HG02852 (cell line): ENCODE results near the gene SEC16A.

Experiments used
- ATAC-seq: cut with Tn5 transposase; IDR thresholded peaks from one replicate; pipeline ENCODE4 v1.9.1; 2021; ENCODE audit warnings: mild to moderate bottlenecking, moderate library complexity; ENCODE audit not compliant: unreplicated experiment

SEC16A gene

DNA sequence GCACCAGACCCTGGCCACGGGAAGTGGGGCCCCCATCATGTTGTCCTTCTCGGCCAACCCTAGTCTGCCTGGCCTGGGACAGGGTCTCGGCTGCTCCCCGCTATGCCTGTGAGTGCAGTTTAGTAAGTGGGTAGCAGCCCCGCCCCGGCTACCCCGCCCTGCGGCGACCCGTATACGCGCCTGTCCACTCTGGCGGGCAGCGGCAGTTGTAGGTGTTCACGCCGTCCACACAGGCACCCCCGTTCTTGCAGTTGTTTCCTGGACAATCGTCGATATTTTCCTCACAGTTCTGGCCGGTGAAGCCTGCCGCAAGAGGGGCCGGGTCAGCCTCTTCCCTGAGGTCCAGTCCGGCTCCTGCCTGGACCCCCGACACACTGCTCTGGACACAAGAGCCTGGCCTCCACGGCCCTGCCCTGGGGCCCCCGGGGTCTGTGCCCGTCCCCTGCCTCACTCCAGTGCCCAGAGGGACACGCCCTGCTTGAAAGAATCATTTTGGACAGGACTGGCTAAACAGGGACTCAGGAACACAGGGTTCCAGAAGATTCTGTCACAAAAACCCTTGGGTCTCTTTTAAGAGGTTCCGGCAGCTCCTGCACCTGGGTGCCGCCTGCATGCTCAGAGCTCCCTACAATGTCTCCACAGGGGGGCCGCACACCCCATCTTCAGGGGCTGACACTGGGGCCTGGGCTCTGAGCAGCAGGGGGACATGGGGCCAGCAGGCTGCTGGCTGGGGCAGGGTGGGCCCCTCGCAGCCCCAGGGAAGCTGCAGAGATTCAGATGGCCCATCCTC lies 36.6 kb upstream of the SEC16A start:
- no peak for ATAC-seq

DNA sequence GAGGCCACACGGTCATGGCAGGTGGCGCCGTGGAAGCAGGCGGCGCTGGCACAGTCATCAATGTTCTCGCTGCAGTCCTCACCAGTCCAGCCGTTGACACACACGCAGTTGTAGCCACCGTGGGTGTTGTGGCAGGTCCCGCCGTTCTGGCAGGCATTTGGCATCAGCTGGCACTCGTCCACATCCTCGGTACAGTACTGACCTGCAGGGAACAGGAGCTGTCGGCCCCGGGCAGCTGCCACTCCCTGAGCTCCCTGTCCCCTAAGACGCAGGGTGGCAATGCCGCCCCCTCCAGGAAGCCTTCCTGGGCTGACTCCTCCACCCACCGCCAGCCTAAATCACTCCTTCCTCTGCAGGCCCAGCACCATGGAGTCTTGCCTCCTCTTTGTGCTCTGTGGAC lies 35.8 kb upstream of the SEC16A start:
- ATAC-seq = no peak

DNA sequence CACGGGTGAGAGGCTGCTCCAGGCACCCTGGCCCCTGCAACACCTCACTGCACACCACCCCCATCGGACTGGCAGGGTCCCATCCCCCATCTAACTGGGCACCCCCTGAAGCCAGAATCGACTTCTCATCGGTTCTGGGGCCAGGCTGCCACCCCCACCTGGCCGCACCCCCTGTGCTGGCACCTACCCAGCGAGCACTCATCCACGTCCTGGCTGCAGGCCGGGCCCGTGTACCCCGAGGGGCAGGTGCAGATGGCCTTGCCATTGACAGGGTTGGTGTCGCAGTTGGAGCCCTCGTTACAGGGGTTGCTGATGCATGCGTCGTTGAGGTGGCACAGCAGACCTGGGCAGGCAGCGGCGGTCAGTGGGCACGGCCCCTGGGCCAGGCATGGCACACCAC lies 35.1 kb upstream of the SEC16A start:
- ATAC-seq = no peak

DNA sequence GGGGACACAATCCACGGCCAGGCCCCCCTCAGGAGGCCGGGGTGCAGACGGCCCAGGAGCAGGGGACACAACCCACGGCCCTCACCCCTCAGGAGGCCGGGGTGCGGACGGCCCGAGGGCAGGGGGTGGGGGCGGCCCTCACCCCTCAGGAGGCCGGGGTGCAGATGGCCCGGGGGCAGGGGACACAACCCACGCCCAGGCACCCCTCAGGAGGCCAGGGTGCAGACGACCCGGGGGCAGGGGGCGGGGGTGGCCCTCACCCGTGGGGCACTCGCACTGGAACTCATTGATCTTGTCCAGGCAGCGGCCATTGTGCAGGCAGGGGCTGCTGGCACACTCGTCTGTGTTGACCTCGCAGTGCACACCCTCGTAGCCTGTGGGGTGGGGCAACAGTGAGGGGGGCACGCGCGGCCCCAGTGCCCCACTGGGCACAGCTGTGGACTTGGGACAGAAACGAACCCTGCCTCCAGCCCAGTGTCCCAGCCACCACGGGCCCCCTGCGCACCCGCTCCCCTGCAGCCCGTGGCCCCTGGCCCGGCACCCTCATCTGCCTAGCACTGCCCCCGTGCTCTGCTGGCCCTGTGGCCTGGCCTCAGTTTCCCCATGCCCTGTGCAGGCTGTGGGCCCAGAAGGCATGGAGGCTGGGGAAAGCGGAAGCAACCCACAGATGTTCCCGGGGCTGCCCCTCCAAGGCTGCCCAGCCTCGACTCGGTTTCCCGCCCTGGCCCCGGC lies 34.3 kb upstream of the SEC16A start:
- ATAC-seq = no peak

DNA sequence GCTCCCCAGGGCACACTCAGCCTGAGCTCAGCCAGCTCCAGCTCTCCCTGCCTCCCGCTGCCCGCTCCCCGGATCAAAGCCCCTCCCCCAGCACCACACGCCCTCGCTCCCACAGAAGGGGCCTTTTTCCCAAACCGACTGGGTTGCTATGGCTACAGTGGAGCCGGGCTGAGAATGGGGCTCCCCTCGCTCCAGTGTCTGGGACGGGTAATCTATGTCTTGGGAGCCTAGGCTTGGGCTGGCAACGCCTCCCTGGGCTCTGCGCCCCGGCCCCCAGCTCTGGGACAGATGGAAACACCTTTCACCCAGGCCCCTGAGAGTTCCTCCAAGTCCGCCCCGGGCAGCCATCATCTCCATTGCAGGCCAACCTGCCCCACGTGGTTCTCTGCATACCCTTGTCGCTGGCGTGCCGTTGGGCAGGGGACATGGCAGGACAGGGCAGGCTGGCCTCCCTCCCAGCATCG lies 33.4 kb upstream of the SEC16A start:
- ATAC-seq = no peak

DNA sequence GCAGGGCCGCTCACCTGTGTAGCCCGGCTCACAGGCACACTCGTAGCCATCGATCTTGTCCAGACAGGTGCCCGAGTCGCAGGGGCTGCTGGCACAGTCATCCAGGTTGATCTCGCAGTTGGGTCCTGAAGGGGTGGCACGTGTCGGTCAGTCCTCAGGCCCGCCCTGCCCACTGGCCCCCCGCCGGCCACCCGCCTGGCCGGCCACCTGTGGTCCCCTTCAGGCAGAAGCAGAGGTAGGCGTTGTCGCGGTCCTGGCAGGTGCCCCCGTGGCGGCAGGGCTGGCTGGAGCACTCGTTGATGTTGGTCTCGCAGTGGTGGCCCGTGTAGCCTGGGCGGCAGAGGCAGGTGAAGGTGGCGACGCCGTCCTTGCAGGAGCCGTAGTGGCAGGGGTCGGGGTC lies 32.4 kb upstream of the SEC16A start:
- no peak for ATAC-seq

DNA sequence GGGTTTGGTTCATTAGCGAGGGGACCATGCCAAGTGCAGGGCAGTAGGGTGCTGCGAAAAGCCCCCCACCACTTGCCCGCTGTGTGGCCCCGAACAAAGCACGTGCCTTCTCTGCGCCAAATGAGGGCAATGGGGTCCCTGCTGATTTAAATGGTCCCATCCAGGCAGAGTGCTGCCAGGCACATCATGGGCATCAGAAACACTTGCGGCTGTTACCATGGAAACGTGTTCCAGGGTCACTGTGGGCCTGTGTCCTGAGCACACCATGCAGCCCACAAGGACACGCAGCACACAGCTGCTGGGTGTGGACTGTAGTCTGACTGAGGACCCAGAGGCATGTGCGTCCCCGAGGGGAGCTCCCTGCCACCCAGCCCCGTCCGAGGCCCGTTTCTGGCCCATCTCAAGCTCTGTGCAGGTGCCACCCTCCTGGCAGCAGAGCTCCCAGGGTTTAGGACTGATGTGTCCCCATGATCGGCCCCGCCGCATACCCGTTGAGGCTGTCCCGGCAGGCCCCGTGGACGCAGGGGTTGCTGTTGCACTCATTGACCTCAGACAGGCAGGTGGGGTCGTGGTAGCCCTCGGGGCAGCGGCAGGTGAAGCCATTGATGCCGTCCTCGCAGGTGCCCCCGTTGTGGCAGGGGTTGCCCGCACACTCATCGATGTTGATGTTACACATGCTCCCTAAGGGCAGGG lies 31.3 kb upstream of the SEC16A start:
- no peak for ATAC-seq

DNA sequence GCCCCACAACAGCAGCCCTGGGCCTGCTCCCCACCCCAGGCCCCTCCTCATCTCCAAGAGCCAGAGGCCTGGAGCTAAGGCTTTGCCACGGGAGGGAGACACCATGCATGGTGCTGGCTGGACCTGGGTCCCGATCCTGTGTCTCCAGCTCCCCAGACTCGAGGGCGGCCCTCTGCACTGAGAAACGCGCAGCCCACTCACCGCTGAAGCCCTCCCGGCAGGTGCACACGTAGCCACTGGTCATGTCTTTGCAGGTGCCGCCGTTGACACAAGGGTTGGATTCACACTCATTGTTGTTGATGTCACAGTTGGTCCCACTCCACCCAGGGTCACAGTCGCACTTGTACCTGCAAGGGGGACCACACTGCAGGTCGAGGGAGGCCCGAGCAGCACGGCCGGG lies 30.4 kb upstream of the SEC16A start:
- ATAC-seq = no peak

DNA sequence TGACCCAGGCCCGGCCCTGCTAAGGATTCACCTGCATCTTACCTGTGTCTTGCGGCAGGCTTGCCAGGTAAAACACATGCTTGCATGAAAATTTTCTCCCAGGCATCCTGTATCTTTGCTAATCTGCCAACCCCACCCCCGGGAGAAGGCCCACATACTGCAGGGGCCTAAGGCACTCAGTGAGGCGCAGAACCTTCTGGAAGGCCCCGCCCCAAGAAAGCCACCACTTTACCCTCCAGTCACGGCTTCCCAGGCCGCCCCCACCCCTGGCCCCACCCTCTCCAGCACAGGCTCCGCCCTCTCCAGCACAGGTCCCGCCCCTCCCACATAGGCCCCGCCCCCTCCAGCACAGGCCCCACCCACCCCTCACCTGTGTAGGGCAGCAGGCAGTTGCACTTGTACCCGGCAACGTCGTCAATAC lies 29.8 kb upstream of the SEC16A start:
- ATAC-seq = no peak

DNA sequence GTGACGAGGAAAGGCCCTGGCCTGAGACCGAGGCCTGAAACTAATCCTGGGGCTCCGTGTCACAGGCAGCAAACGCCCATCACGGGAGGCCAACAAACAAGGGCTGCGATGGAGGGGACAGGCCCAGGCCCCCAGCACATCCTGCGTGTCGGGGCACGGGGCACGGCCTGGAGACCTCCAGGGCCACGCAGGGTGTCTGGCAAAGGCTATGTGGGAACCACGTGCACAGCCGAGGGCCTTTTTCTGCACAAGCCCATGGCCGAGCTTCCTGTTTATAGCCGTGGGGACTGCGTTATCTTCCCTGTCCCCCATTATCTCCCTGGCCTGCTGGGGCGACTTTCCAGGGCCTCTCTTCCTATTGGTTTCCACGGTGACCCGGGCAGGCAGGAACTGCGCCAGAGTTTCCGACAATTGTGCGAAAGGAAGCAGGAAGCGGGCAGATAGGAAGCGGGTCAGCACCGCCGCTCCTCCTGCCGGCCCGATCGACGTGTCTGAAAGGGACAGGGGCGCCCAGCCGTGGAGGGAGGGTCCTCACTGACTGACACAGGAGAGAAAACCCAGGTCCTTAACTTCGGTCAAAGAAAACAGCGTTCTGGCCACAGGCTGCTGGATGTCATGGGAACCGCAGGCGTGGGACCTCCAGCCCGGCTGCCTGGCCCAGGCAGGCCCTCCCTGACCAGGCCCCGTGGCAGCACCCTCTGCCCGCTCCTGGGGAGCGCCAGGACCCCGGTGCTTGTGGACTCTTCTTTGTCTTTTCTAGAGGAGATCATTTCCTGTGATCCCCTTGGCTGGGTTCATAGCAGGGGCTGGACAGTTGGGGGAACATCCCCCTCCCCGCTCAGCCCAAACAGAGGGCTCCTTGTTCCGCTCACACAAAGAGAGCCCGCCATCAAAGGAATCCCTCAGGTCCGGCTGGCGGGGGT lies 29.1 kb upstream of the SEC16A start:
- no peak for ATAC-seq

DNA sequence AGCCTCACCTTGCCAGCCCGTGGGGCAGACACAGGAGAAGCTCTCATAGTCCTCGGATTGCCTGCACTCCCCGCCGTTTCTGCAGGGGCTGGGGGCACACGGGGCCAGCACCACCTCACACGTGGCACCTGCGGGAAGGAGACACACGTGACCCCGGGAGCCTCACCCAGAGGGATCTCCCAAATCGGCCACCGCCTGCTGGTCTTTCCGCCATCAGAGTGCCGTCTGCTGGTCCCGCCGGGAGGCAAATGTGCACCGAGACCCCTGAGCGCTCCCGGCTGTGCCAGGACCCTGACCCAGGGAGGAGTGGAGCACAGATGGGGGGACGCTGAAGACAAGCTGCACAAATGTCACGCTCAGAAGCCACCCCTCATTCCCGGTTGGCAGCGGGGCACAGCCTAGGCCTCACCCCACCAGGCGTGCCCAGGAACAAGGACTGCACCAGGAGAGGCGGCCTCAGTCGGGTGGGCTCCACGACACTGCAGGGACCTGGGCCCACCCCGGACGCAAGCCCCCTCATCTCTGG lies 28.4 kb upstream of the SEC16A start:
- ATAC-seq = no peak

DNA sequence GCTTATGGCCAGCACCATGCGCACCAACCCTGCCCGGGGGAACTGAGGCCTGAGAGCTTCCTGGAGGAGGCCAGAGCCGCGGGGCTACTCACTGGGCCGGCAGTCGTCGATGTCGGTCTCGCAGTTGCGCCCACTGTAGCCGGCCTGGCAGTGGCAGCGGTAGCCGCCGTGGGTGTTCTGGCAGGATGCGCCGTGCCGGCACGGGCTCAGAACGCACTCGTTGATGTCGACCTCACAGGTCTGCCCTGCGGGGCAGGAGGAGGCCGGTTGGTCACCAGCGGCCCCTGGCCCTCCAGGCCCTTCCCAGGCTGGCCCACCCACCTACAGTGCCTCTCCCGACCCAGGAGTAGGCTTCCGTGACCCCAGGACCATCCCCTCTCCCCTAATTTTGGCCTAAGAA lies 27.7 kb upstream of the SEC16A start:
- ATAC-seq = no peak

DNA sequence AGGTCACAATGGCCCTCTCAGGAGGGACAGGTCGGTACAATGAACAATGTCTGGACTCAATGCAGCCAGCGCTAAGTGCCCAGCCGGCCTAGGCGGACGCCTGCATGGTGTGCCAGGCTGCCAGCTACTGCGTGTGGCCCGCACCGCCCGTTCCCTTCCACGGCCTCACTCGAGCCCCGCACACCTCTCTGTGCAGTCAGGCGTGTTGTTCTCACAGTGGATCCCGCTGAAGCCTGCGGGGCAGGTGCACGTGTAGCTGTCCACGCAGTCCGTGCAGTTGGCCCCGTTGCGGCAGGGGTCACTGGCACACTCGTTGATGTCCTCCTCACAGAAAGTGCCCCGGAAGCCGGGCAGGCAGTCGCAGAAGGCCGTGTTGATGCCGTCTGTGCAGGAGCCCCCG lies 26.7 kb upstream of the SEC16A start:
- ATAC-seq = no peak

DNA sequence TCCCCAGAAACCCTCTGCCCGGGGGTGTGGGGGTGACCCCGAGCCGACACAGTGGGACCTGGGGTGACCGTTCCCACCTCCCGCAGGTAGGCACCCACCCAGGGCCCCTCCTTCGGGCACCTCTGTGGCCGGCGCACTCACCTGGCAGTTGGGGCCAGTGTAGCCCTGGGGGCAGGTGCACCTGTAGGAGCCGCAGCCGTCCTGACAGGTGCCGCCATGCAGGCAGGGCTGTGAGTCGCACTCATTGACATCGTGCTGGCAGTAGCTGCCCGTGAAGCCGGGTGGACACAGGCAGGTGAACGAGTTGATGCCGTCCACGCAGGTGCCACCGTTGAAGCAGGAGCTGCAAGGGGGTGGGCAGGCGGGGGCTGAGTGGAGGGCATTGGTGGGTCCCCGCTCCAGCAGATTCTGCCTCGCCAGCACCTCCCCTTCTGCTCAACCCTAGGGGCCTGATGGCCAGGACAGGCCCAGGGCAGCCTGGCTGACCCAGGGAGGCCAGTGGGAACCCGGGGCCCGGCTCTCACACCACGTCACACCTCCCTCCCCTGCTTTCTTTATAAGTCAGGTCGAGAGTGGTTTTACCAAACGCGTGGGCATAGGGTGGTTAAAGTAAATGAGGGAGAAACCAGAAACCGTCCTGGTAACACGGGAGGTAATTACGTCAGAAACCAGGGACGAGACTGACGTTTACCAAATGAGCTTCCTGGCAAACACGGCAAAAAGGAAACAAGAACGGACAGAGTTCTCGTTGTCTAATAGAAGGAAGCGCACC lies 26.1 kb upstream of the SEC16A start:
- ATAC-seq = no peak

DNA sequence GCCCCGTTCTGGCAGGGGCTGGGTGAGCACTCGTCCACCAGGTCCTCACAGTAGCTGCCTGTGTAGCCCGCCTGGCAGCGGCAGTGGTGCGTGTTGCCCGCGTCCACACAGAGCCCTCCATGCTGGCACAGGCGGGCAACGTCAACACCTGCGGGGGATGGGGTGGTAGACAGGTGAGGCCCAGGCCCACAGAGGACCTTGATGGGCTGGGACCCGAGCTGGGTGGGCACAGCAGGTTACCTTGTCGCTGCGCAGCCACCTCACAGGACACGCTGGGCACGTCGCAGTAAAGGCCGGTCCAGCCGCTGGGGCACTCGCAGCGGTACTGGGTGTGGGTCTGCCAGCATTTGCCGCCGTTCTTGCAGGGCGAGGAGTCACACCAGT lies 25.1 kb upstream of the SEC16A start:
- ATAC-seq = no peak

DNA sequence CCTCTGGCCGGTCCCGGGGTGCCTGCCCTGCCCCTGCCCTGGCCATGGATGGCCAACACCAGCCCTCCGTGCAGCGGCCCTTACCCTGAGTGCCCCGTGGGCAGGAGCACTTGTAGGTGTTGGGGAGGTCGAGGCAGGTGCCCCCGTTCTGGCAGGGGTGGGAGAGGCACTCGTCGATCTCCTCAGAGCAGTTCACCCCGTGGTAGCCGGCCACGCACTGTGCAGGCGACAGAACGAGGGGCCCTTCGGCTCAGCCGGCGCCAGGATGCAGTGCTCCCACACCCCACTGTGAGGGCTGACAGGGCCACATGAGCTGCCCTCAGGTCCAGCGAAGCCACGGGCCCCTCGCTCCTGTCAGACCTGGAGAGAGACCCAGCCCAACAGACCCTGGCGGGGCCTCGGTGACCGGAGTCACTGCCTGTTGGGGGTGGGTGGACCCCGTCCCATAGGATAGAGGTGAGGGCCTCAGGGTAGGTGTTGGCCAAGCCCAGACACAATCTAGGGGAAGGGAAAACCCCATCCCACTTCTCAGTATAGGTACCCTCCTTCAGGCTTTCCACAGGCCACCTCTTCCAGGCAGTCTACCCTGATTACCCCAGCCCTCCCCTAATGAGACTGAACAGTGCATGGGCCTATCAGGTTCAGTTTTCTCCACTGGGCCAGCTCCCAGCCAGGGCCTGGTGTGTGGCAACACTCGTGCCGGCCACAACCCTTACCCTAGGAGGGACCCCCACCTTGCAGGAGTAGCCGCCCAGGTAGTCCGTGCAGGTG lies 24.6 kb upstream of the SEC16A start:
- no peak for ATAC-seq

DNA sequence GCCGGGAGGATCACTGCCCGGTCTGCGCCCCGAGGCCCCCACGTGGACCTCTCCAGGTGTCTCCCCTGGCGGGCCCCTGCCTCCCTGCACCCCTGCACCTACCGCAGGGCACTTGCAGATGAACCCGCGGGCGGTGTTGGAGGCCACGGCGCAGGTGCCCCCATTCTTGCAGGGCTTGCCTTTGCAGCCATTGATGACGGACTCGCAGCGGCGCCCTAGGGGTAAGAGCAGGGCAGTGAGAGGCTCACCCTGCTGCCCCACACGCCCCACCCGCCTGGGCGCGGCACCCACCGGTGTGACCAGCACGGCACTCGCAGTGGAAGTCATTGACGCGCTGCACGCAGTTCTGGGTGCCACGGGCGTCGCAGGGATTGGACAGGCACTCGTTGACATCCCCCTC lies 23.6 kb upstream of the SEC16A start:
- ATAC-seq = no peak

DNA sequence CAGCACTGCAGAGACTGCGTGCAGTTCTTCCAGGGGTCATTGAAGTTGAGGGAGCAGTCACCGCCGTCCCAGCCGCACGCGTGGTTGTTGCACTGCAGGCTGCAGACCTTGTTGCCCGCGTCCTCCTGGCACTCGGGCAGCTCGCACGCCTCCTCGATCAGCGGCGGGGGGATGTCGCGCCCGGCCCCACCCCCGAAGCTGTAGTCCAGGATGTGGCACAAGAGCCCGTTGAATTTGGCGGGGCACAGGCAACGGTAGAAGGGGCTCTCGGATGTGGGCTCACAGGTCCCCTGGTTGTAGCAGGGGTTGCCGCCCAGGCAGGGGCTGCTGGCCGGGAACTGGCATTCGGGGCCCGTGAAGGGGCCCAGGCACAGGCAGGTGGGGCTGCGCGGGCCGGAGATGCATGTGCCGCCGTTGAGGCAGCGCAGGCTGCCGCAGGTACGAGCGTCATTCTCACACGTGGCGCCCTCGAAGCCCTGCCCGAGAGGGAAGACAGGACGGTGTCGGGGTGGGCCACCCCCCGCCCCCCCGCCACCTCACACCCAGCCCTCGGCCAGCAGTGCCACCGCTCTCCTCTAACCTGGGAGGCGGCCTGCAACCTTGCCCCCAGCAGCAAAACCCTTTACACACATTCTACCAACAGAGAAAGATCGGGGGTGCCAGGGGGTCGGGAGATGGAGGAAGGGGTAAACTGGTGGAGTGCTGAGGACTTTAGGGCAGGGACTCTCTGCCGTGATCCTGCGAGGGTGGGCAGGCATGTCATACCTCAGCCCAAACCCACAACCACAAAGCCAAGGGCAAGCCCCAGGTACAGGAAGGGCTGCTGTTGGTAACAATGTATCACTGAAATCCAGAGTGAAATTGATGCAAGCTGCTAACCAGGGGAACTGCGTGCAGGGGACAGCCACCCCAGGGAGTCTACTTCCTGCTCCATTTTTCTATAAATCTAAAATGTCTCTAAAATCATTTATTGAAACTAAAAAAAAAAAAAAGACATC lies 22.9 kb upstream of the SEC16A start:
- ATAC-seq = no peak
